SK-N-SH (cell line): ENCODE data around the gene TNS4. TPM values are rescaled to one million over a fixed set of nuclear protein-coding genes. Genes with fewer than 3 reads are reported as not detected.

Experiments
- CTCF ChIA-PET: fragments of 300-600, 350-600 bp; formaldehyde crosslinking; extraction: SDS; loops from one replicate; lab custom pipeline; 2021; lab: Yijun Ruan, JAX
- POLR2A ChIA-PET: fragments of 350-600 bp; sonication (Branson Sonifier 250); formaldehyde crosslinking; extraction: SDS; loops from one replicate; lab custom pipeline; 2020; ENCODE audit warnings: antibody characterized with exemption, inconsistent platforms; lab: Yijun Ruan, JAX
- DNase-seq: peaks from one replicate; pipeline ENCODE4 v3.0.0; 2012
- H2AFZ ChIP-seq: fragments of 200-600 bp; sonication (generic); 2 replicates; pipeline ENCODE4 v1.8.1; 2016; ENCODE audit warnings: antibody characterized with exemption, mild to moderate bottlenecking, low read depth
- H3F3A ChIP-seq: fragments of 200-600 bp; sonication (generic); replicated peaks from 2 replicates; pipeline ENCODE3; 2016; ENCODE audit warnings: antibody characterized with exemption, mild to moderate bottlenecking; ENCODE audit not compliant: insufficient read depth
- H3K27ac ChIP-seq, 2 experiments: fragments of 200-500 bp in 1 of 2; fragments of 200-600 bp in 1 of 2; sonication (Bioruptor generic) in 1 of 2; sonication (generic), shearing (Covaris generic) in 1 of 2; 2 replicates each; pipeline versions ENCODE4 v1.5.1 to v1.6.1; 2014 to 2016; ENCODE audit warnings: low read depth in 2 of 2, inconsistent platforms in 1 of 2, low read length in 1 of 2, mild to moderate bottlenecking in 1 of 2, mixed read lengths in 1 of 2
- H3K27me3 ChIP-seq: fragments of 200-600 bp; sonication (generic), shearing (Covaris generic); 2 replicates; pipeline ENCODE4 v1.6.1; 2016; ENCODE audit warnings: mixed run types; ENCODE audit not compliant: insufficient read depth
- H3K36me3 ChIP-seq, 2 experiments: fragments of 200-500 bp in 1 of 2; fragments of 200-600 bp in 1 of 2; sonication (Bioruptor generic) in 1 of 2; sonication (generic) in 1 of 2; replicated peaks in 1 of 2; 2 replicates each; pipeline versions ENCODE3 to v1.5.1; 2014 to 2016; ENCODE audit warnings: low read length in 1 of 2, mild to moderate bottlenecking in 1 of 2; ENCODE audit not compliant: insufficient read depth in 2 of 2, control insufficient read depth in 1 of 2
- H3K4me1 ChIP-seq, 2 experiments: fragments of 200-500 bp in 1 of 2; fragments of 200-600 bp in 1 of 2; sonication (Bioruptor generic) in 1 of 2; sonication (generic), shearing (Covaris generic) in 1 of 2; 2 replicates each; pipeline versions ENCODE4 v1.5.1 to v1.6.1; 2014 to 2016; ENCODE audit warnings: low read depth in 1 of 2, low read length in 1 of 2, mixed run types in 1 of 2; ENCODE audit not compliant: insufficient read depth in 2 of 2, control insufficient read depth in 1 of 2
- H3K4me2 ChIP-seq: fragments of 200-600 bp; sonication (generic), shearing (Covaris generic); 2 replicates; pipeline ENCODE4 v1.6.1; 2017; ENCODE audit warnings: mixed run types
- H3K4me3 ChIP-seq, 2 experiments: fragments of 200-500 bp in 1 of 2; fragments of 200-600 bp in 1 of 2; sonication (Bioruptor generic) in 1 of 2; sonication (generic), shearing (Covaris generic) in 1 of 2; 2 replicates each; pipeline versions ENCODE4 v1.5.1 to v1.8.1; 2014 to 2016; ENCODE audit warnings: low read depth in 2 of 2, inconsistent platforms in 1 of 2, low read length in 1 of 2, mild to moderate bottlenecking in 1 of 2, mixed read lengths in 1 of 2, moderate library complexity in 1 of 2
- H3K79me2 ChIP-seq: fragments of 200-600 bp; sonication (generic); 2 replicates; pipeline ENCODE4 v1.8.1; 2017; ENCODE audit warnings: mild to moderate bottlenecking; ENCODE audit not compliant: insufficient read depth
- H3K9ac ChIP-seq: fragments of 200-600 bp; sonication (generic); 2 replicates; pipeline ENCODE4 v1.6.1; 2017; ENCODE audit warnings: mixed run types
- H3K9me2 ChIP-seq: fragments of 200-600 bp; sonication (generic); 2 replicates; pipeline ENCODE4 v1.6.1; 2017; ENCODE audit warnings: mixed run types
- H3K9me3 ChIP-seq: fragments of 200-600 bp; sonication (generic); 2 replicates; pipeline ENCODE4 v1.6.1; 2017; ENCODE audit warnings: mixed run types, mild to moderate bottlenecking, moderate library complexity
- H4K20me1 ChIP-seq: fragments of 200-600 bp; sonication (generic); 2 replicates; pipeline ENCODE4 v1.6.1; 2017; ENCODE audit warnings: mild to moderate bottlenecking, mixed run types; ENCODE audit not compliant: insufficient read depth
- FOXJ3 ChIP-seq: sonication (generic); formaldehyde crosslinking; IDR thresholded peaks from 2 replicates; pipeline ENCODE4 v1.5.1; 2020; ENCODE audit warnings: mild to moderate bottlenecking, missing genetic modification reagents
- FOXM1 ChIP-seq: IDR thresholded peaks from 2 replicates; pipeline ENCODE4 v1.4.0; 2012; ENCODE audit warnings: low read depth, mild to moderate bottlenecking
- GABPA ChIP-seq: IDR thresholded peaks from 2 replicates; pipeline ENCODE4 v1.4.0; 2012; ENCODE audit warnings: low read depth, mild to moderate bottlenecking
- GATA2 ChIP-seq: sonication (generic); formaldehyde crosslinking; IDR thresholded peaks from 2 replicates; pipeline ENCODE4 v1.5.0; 2020; ENCODE audit warnings: mild to moderate bottlenecking, missing genetic modification reagents
- NFIC ChIP-seq: IDR thresholded peaks from 2 replicates; pipeline ENCODE4 v1.4.0; 2012; ENCODE audit warnings: borderline replicate concordance
- NRF1 ChIP-seq: IDR thresholded peaks from 2 replicates; pipeline ENCODE4 v1.6.1; 2012; ENCODE audit warnings: low read depth, mild to moderate bottlenecking, low read length
- POLR2AphosphoS5 ChIP-seq: IDR thresholded peaks from 2 replicates; pipeline ENCODE4 v1.6.1; 2012; ENCODE audit warnings: low read depth, low read length
- SIN3A ChIP-seq: IDR thresholded peaks from 2 replicates; pipeline ENCODE4 v1.6.1; 2012; ENCODE audit warnings: low read depth, mild to moderate bottlenecking, low read length, moderate library complexity, borderline replicate concordance
- TCF12 ChIP-seq: IDR thresholded peaks from 2 replicates; pipeline ENCODE4 v1.4.0; 2012
- YY1 ChIP-seq: IDR thresholded peaks from 2 replicates; pipeline ENCODE4 v1.4.0; 2012; ENCODE audit warnings: low read depth, mild to moderate bottlenecking
- WGBS: methylation state at CpG from one replicate; pipeline ENCODE4 v1.1.6; 2017; ENCODE audit warnings: low lambda C conversion rate; 5-methylcytosine and 5-hydroxymethylcytosine counted together
- polyA plus RNA-seq, 3 experiments: library from polyadenylated mRNA; depleted of rRNA; stranded (reverse); fragments of >200 nt; gene quantifications; 2 replicates each; pipeline ENCODE4 v1.2.3, GENCODE V29; 2012
- TF ChIP-seq, protein P1 (sequence below): IDR thresholded peaks from 2 replicates; pipeline ENCODE4; 2012
- TF ChIP-seq, protein P2 (sequence below): IDR thresholded peaks from 2 replicates; pipeline ENCODE4 v1.6.1; 2012; ENCODE audit warnings: mild to moderate bottlenecking, low read depth, low read length, moderate library complexity

TNS4 gene
- polyA plus RNA-seq, 1 of the 3 experiments (the other 2 are of a cell fraction), result not detected

DNA sequence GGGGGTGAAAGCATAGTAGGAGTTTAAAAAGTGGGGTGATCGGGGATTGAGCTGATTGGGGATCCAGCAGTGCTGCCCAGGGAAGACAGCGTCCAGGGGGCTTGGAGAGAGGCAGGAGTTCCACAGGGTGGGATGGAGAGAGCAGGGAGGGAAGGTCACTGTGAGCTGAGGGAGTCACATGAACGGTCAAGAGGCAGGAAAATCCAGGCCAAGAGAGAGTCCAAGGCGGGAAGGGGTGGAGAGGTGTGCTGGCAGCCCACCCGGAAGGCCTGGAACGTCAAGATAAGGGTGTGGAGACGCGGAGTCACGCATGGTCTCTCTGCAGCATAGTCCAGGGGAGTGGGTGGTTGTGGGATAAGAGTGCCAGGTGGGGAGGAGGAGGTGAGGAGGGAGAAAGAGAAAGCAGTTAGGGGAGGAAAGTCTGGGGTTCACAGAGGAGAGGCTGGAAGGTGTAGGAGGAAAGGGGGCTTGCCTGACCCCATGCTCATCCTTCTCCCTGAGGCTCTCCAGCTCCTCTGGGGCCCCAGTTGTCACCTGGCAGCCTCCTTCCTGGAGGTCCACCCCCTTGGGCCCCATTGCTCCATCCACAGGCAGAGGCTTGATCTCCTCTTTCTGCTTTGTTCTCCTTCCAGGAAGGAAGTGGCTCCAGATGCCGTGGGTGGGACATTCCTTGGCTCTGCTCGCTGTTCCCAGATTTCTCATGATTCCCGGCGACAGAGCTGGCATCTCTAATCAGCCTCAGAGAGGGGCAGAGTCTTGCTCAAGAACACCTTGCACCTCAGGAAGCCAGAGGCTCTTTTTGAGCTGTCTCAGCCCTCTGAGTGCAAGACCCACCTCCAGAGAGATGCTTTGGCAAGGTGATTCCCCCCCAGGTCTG is 35.1 kb upstream of the TNS4 start:
- WGBS, result 69% methylated on average over 11 of the region's 13 CpGs
- no peaks in the 10 kb centered on the region for H3K9me2 ChIP-seq
- H3K27ac ChIP-seq, result no peak overlapping the region; a peak in 1 of 4 replicates
- no peaks in the 10 kb centered on the region for H3K27me3 ChIP-seq
- peaks cover 5 to 49% of the 10 kb centered on the region in 2 experiments; a peak in 2 of 4 replicates for H3K4me1 ChIP-seq
- CTCF ChIA-PET, result interaction anchor here (0.9 to 16.8 kb wide), 11 partner anchors 21 to 335 kb away, joined by 3 to 381 read pairs (median 5); partner anchors contain the start of genes CCR7, GJD3, IGFBP4 and TOP2A
- H3K9me3 ChIP-seq, result no peaks in the 10 kb centered on the region
- POLR2A ChIA-PET, result interaction anchor here (1.2 kb wide), 1 partner anchor 20 kb away, joined by 3 read pairs; no protein-coding TSS in a partner anchor
- peak overlapping the region; percentile 37; the same call in 1 of the 2 replicates for H2AFZ ChIP-seq
- no peak overlapping the region for H3K4me3 ChIP-seq
- TF ChIP-seq TCF12 (peak; percentile 20; the same call in 1 of the 2 replicates), FOXM1 (no peak)
- no peaks in the 10 kb centered on the region for H3K36me3 ChIP-seq
- no peak overlapping the region for H3K9ac ChIP-seq
- no peak for DNase-seq
- no peak overlapping the region for H3K4me2 ChIP-seq
- H3F3A ChIP-seq, result peaks cover 4% of the 10 kb centered on the region
- H4K20me1 ChIP-seq, result no peaks in the 10 kb centered on the region
- H3K79me2 ChIP-seq, result no peaks in the 10 kb centered on the region

DNA sequence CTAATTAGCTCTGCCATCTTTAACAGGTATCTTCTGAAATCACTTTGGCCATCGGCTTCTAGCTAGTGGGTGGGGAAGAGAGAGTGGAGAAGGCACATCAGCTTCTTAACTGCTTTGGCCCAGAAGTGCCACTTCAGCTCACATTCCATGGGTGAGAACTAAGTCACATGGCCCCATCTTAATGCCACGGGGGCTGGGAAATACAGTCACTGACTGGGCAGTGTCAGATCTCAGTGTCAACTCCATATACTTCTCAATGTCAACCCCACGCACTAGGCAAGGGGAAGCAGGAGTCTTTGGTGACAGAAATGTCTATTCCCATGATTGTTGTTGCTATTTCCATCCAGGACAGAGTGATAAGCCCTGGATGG is 34.5 kb upstream of the TNS4 start:
- WGBS, result 84% methylated on average over 3 of the region's 3 CpGs
- no peaks in the 10 kb centered on the region for H3K79me2 ChIP-seq
- H3F3A ChIP-seq, result peaks cover 4% of the 10 kb centered on the region
- no peaks in the 10 kb centered on the region for H3K27me3 ChIP-seq
- H3K9ac ChIP-seq, result no peak overlapping the region
- H2AFZ ChIP-seq, result no peak overlapping the region
- no peak for DNase-seq
- no peak overlapping the region for H3K27ac ChIP-seq
- no peak for TF ChIP-seq GATA2 (CRISPR knock-in tag)
- POLR2A ChIA-PET, result interaction anchor here (1.2 to 1.4 kb wide), 2 partner anchors 21 to 174 kb away, joined by 3 read pairs; no protein-coding TSS in a partner anchor
- no peaks in the 10 kb centered on the region for H3K9me2 ChIP-seq
- H3K4me1 ChIP-seq, result peaks cover 5 to 43% of the 10 kb centered on the region in 2 experiments; a peak in 2 of 4 replicates
- H3K36me3 ChIP-seq, result no peaks in the 10 kb centered on the region
- no peak overlapping the region for H3K4me2 ChIP-seq
- H3K4me3 ChIP-seq, result no peak overlapping the region
- H4K20me1 ChIP-seq, result no peaks in the 10 kb centered on the region
- H3K9me3 ChIP-seq, result no peaks in the 10 kb centered on the region
- CTCF ChIA-PET, result interaction anchor here (0.9 to 16.8 kb wide), 9 partner anchors 11 to 334 kb away, joined by 3 to 381 read pairs (median 7); partner anchors contain the start of genes CCR7, GJD3, IGFBP4 and TOP2A

DNA sequence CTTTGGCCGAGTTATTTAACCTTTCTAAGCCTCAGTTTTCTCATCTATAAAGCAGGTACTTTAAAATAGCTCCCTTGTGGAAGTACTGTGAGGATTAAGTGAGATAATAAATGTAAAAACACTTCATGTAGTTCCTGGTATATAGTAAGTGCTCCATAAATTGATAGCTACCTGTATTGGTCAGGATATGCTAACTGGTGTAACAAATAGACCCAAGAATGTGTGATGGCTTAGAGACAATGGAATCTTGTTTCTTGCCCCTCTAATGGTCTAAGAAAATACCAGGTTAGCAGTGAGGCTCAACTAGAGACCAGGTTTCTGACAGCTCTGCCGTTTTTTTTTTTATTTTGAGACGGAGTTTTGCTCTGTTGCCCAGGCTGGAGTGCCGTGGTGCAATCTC is 34.0 kb upstream of the TNS4 start:
- WGBS, result 93% methylated on average over 4 of the region's 4 CpGs
- POLR2A ChIA-PET, result interaction anchor here (1.2 to 1.4 kb wide), 2 partner anchors 22 to 173 kb away, joined by 3 read pairs; no protein-coding TSS in a partner anchor

More for the DNA sequence above, 34.0 kb upstream of the TNS4 start:
- Histone ChIP-seq H3K9ac (no peak overlapping the region), H2AFZ (no peak overlapping the region), H3K36me3 (no peaks in the 10 kb centered on the region), H3K4me1 (peaks cover 5 to 38% of the 10 kb centered on the region in 2 experiments; a peak in 2 of 4 replicates), H3K27ac (no peak overlapping the region), H3K4me2 (no peak overlapping the region), H3K27me3 (no peaks in the 10 kb centered on the region), H3K4me3 (no peak overlapping the region), H3K9me2 (no peaks in the 10 kb centered on the region), H3K79me2 (no peaks in the 10 kb centered on the region), H4K20me1 (no peaks in the 10 kb centered on the region), H3K9me3 (no peaks in the 10 kb centered on the region), H3F3A (peaks cover 4% of the 10 kb centered on the region)
- CTCF ChIA-PET, result interaction anchor here (0.9 to 16.8 kb wide), 14 partner anchors 12 to 333 kb away, joined by 3 to 381 read pairs (median 26); partner anchors contain the start of genes CCR7, GJD3, IGFBP4 and TOP2A
- DNase-seq, result no peak
- TF ChIP-seq POLR2AphosphoS5, result no peak
- no peak for TF ChIP-seq SIN3A
- TF ChIP-seq YY1, result no peak
- TF ChIP-seq, protein P1, sequence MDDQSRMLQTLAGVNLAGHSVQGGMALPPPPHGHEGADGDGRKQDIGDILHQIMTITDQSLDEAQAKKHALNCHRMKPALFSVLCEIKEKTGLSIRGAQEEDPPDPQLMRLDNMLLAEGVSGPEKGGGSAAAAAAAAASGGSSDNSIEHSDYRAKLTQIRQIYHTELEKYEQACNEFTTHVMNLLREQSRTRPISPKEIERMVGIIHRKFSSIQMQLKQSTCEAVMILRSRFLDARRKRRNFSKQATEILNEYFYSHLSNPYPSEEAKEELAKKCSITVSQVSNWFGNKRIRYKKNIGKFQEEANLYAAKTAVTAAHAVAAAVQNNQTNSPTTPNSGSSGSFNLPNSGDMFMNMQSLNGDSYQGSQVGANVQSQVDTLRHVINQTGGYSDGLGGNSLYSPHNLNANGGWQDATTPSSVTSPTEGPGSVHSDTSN, result no peak
- TF ChIP-seq GATA2 (CRISPR knock-in tag), result no peak
- TF ChIP-seq FOXJ3 (CRISPR knock-in tag), result no peak
- TF ChIP-seq NRF1, result no peak
- TF ChIP-seq GABPA, result no peak
- TF ChIP-seq NFIC, result no peak
- TF ChIP-seq, protein P2, sequence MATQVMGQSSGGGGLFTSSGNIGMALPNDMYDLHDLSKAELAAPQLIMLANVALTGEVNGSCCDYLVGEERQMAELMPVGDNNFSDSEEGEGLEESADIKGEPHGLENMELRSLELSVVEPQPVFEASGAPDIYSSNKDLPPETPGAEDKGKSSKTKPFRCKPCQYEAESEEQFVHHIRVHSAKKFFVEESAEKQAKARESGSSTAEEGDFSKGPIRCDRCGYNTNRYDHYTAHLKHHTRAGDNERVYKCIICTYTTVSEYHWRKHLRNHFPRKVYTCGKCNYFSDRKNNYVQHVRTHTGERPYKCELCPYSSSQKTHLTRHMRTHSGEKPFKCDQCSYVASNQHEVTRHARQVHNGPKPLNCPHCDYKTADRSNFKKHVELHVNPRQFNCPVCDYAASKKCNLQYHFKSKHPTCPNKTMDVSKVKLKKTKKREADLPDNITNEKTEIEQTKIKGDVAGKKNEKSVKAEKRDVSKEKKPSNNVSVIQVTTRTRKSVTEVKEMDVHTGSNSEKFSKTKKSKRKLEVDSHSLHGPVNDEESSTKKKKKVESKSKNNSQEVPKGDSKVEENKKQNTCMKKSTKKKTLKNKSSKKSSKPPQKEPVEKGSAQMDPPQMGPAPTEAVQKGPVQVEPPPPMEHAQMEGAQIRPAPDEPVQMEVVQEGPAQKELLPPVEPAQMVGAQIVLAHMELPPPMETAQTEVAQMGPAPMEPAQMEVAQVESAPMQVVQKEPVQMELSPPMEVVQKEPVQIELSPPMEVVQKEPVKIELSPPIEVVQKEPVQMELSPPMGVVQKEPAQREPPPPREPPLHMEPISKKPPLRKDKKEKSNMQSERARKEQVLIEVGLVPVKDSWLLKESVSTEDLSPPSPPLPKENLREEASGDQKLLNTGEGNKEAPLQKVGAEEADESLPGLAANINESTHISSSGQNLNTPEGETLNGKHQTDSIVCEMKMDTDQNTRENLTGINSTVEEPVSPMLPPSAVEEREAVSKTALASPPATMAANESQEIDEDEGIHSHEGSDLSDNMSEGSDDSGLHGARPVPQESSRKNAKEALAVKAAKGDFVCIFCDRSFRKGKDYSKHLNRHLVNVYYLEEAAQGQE, result no peak
